Measurements from ENCODE around the gene KIRREL1. TPM values are rescaled to one million over a fixed set of nuclear protein-coding genes. Genes with fewer than 3 reads are reported as not detected.

KIRREL1 gene
- total and polyA plus RNA-seq, 2 experiments from 2014 or later, result 5.1 to 35.2 TPM

DNA sequence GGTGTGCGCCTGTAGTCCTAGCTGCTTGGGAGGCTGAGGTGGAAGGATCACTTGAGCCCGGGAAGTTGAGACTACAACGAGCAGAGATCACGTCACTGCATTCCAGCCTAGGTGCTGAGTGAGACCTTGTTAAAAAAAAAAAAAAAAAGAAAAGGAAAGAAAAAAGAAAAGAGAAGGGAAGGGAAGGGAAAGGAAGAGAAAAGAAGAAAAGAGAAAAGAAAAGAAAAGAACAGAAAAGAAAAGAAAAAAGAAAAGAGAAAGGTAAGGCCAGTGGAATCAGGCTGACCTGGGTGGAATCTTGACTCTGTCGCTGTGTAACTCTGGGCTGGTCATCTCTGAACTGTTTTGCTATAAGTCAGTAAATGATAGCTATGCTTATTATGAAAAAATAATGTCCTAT lies 33.7 kb upstream of the KIRREL1 start (continued):
- TF ChIP-seq, protein P1, sequence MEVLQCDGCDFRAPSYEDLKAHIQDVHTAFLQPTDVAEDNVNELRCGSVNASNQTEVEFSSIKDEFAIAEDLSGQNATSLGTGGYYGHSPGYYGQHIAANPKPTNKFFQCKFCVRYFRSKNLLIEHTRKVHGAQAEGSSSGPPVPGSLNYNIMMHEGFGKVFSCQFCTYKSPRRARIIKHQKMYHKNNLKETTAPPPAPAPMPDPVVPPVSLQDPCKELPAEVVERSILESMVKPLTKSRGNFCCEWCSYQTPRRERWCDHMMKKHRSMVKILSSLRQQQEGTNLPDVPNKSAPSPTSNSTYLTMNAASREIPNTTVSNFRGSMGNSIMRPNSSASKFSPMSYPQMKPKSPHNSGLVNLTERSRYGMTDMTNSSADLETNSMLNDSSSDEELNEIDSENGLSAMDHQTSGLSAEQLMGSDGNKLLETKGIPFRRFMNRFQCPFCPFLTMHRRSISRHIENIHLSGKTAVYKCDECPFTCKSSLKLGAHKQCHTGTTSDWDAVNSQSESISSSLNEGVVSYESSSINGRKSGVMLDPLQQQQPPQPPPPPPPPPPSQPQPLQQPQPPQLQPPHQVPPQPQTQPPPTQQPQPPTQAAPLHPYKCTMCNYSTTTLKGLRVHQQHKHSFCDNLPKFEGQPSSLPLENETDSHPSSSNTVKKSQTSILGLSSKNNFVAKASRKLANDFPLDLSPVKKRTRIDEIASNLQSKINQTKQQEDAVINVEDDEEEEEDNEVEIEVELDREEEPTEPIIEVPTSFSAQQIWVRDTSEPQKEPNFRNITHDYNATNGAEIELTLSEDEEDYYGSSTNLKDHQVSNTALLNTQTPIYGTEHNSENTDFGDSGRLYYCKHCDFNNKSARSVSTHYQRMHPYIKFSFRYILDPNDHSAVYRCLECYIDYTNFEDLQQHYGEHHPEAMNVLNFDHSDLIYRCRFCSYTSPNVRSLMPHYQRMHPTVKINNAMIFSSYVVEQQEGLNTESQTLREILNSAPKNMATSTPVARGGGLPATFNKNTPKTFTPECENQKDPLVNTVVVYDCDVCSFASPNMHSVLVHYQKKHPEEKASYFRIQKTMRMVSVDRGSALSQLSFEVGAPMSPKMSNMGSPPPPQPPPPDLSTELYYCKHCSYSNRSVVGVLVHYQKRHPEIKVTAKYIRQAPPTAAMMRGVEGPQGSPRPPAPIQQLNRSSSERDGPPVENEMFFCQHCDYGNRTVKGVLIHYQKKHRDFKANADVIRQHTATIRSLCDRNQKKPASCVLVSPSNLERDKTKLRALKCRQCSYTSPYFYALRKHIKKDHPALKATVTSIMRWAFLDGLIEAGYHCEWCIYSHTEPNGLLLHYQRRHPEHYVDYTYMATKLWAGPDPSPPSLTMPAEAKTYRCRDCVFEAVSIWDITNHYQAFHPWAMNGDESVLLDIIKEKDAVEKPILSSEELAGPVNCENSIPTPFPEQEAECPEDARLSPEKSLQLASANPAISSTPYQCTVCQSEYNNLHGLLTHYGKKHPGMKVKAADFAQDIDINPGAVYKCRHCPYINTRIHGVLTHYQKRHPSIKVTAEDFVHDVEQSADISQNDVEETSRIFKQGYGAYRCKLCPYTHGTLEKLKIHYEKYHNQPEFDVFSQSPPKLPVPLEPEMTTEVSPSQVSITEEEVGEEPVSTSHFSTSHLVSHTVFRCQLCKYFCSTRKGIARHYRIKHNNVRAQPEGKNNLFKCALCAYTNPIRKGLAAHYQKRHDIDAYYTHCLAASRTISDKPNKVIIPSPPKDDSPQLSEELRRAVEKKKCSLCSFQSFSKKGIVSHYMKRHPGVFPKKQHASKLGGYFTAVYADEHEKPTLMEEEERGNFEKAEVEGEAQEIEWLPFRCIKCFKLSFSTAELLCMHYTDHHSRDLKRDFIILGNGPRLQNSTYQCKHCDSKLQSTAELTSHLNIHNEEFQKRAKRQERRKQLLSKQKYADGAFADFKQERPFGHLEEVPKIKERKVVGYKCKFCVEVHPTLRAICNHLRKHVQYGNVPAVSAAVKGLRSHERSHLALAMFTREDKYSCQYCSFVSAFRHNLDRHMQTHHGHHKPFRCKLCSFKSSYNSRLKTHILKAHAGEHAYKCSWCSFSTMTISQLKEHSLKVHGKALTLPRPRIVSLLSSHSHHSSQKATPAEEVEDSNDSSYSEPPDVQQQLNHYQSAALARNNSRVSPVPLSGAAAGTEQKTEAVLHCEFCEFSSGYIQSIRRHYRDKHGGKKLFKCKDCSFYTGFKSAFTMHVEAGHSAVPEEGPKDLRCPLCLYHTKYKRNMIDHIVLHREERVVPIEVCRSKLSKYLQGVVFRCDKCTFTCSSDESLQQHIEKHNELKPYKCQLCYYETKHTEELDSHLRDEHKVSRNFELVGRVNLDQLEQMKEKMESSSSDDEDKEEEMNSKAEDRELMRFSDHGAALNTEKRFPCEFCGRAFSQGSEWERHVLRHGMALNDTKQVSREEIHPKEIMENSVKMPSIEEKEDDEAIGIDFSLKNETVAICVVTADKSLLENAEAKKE (CRISPR knock-in tag; IDR thresholded peaks at IDR 0.05), result no peak
- TF ChIP-seq EZH2phosphoT487 (IDR thresholded peaks at IDR 0.05; ENCODE audit: unreplicated experiment) (no peak), CREB1 (CRISPR knock-in tag; IDR thresholded peaks at IDR 0.05; ENCODE audit: low read depth) (no peak), NANOG (IDR thresholded peaks at IDR 0.05; ENCODE audit: borderline replicate concordance) (no peak), ZNF331 (CRISPR knock-in tag; IDR thresholded peaks at IDR 0.05; ENCODE audit: low read depth) (no peak), POLR2AphosphoS5 (IDR thresholded peaks at IDR 0.05; ENCODE audit: low read depth) (no peak), STAT1 (IDR thresholded peaks at IDR 0.05; ENCODE audit: unreplicated experiment) (no peak), EZH2 (IDR thresholded peaks at IDR 0.05; ENCODE audit: low read depth, unreplicated experiment) (no peak), JUNB (IDR thresholded peaks at IDR 0.05; ENCODE audit: unreplicated experiment) (no peak), ZNF114 (CRISPR knock-in tag; IDR thresholded peaks at IDR 0.05) (no peak)
- TF ChIP-seq, protein P2, sequence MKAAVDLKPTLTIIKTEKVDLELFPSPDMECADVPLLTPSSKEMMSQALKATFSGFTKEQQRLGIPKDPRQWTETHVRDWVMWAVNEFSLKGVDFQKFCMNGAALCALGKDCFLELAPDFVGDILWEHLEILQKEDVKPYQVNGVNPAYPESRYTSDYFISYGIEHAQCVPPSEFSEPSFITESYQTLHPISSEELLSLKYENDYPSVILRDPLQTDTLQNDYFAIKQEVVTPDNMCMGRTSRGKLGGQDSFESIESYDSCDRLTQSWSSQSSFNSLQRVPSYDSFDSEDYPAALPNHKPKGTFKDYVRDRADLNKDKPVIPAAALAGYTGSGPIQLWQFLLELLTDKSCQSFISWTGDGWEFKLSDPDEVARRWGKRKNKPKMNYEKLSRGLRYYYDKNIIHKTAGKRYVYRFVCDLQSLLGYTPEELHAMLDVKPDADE (IDR thresholded peaks at IDR 0.05), result no peak
- TF ChIP-seq, protein P3, sequence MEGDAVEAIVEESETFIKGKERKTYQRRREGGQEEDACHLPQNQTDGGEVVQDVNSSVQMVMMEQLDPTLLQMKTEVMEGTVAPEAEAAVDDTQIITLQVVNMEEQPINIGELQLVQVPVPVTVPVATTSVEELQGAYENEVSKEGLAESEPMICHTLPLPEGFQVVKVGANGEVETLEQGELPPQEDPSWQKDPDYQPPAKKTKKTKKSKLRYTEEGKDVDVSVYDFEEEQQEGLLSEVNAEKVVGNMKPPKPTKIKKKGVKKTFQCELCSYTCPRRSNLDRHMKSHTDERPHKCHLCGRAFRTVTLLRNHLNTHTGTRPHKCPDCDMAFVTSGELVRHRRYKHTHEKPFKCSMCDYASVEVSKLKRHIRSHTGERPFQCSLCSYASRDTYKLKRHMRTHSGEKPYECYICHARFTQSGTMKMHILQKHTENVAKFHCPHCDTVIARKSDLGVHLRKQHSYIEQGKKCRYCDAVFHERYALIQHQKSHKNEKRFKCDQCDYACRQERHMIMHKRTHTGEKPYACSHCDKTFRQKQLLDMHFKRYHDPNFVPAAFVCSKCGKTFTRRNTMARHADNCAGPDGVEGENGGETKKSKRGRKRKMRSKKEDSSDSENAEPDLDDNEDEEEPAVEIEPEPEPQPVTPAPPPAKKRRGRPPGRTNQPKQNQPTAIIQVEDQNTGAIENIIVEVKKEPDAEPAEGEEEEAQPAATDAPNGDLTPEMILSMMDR (conservative IDR thresholded peaks at IDR 0.05; ENCODE audit: low read depth in 2 of 2), result no peak

All from GM23338 (cell line).